Mucosa of descending colon (tissue), 3 donors: ENCODE results near the gene USP5. TPM values are rescaled to one million over a fixed set of nuclear protein-coding genes. Genes with fewer than 3 reads are reported as not detected.
"Not testable (repeated sequence)": the region's sequence is repeated elsewhere in the genome, so short reads cannot be mapped to it uniquely, and the experiment has no call there.

ENCODE experiments used
- ATAC-seq: fragments of 200-7000 bp; cut with Tn5 transposase; one replicate; pipeline ENCODE4 v1.9.1; 2020; ENCODE audit warnings: mild to moderate bottlenecking, moderate library complexity
- DNase-seq, 3 donors: peaks; one replicate each; pipeline ENCODE4 v3.0.0-alpha.2; 2020
- H3K36me3 ChIP-seq: fragments of 200-600 bp; one replicate; pipeline ENCODE4 v1.8.0; 2021; ENCODE audit warnings: low read depth, mild to moderate bottlenecking
- H3K4me1 ChIP-seq: fragments of 200-600 bp; one replicate; pipeline ENCODE4 v1.8.0; 2021; ENCODE audit warnings: low read depth, mild to moderate bottlenecking
- H3K4me3 ChIP-seq: fragments of 200-600 bp; one replicate; pipeline ENCODE4 v1.8.0; 2021; ENCODE audit warnings: mild to moderate bottlenecking
- H3K9me3 ChIP-seq: fragments of 200-600 bp; one replicate; pipeline ENCODE4 v1.8.0; 2021; ENCODE audit warnings: mild to moderate bottlenecking
- CTCF ChIP-seq: fragments of 200-600 bp; IDR thresholded peaks from one replicate; pipeline ENCODE4 v1.8.0; 2022; ENCODE audit warnings: antibody characterized with exemption, mild to moderate bottlenecking
- intact Hi-C, 2 donors: fragments of 100-400 bp; cut with DNase I in 1 of 2; cut with micrococcal nuclease in 1 of 2; formaldehyde crosslinking; loops; one replicate each; pipeline versions ENCODE4 v1.11.0 to v1.11.1; 2022; cut with DNase I, micrococcal nuclease
- total RNA-seq, 3 donors: library from RNA; stranded (reverse); fragmentation: NEBNext Ultra II Directional in 2 of 3; extraction: Animal tissue kit (Norgen Biotek cat#: 25700) in 2 of 3; gene quantifications; one replicate each; pipeline versions ENCODE4 v1.2.1 to v1.2.4, GENCODE V29; 2021 to 2023
- donor health status: DM: no; HTN: no; CAD: no; lungs with moderate emphysema.
- donor health status: DM: no; HTN: no; CAD: no.
- donor health status: DM: no; HTN: yes; CAD: no.

USP5 gene
- total RNA-seq, 3 donors from 2014 or later = 65.9 to 80.7 (median 79.7) TPM

- intact Hi-C loops = no loop called here
- peak; percentile 84 for ATAC-seq
These were observed 15.7 kb downstream of the USP5 start, which contains the start of gene TPI1 for GRCh38 chr12:6867413-6868210. Gene TPI1 (plus strand): TSS chr12:6867531. CDS start chr12:6867567, 36 bp downstream.

GRCh38 chr12:6868211-6869048 lies 16.5 kb downstream of the USP5 start:
- DNase-seq (peak in 1 of 3 donors; percentile 25), ATAC-seq (no peak)
- intact Hi-C loops = no loop called here

More at GRCh38 chr12:6867413-6868210, 15.7 kb downstream of the USP5 start, which contains the start of gene TPI1:
- Histone ChIP-seq H3K36me3 (no peaks in the 10 kb centered on the region), H3K4me1 (peaks cover 35% of the 10 kb centered on the region), H3K9me3 (no peaks in the 10 kb centered on the region), H3K4me3 (peak within 1 kb of the TSS; percentile 99)
- no peak for TF ChIP-seq CTCF
- DNase-seq = peak; percentile 80 to 91 (median 88)

GRCh38 chr12:6869049-6870021 lies 17.4 kb downstream of the USP5 start:
- ATAC-seq (peak; percentile 19), DNase-seq (peak; percentile 73 to 92 (median 85))
- intact Hi-C loops = no loop called here
- Histone ChIP-seq H3K4me1 (peaks cover 35% of the 10 kb centered on the region), H3K4me3 (no peak overlapping the region), H3K9me3 (no peaks in the 10 kb centered on the region), H3K36me3 (no peaks in the 10 kb centered on the region)
- peak; percentile 82 for TF ChIP-seq CTCF

More at GRCh38 chr12:6868211-6869048, 16.5 kb downstream of the USP5 start:
- H3K9me3 ChIP-seq = no peaks in the 10 kb centered on the region
- H3K4me1 ChIP-seq = peaks cover 35% of the 10 kb centered on the region
- H3K36me3 ChIP-seq = no peaks in the 10 kb centered on the region
- H3K4me3 ChIP-seq = peak overlapping the region; percentile 99
- TF ChIP-seq CTCF = no peak

- DNase-seq, intact Hi-C loops, ATAC-seq, H3K9me3 ChIP-seq, H3K4me3 ChIP-seq, H3K36me3 ChIP-seq: not testable (repeated sequence)
- peaks cover 35% of the 10 kb centered on the region for H3K4me1 ChIP-seq
These were observed 18.4 kb downstream of the USP5 start for GRCh38 chr12:6870304-6870703.

- peaks cover 35% of the 10 kb centered on the region for H3K4me1 ChIP-seq
- no peaks in the 10 kb centered on the region for H3K9me3 ChIP-seq
- TF ChIP-seq CTCF = no peak
- peak; percentile 80 to 87 (median 87) for DNase-seq
- H3K4me3 ChIP-seq = no peak overlapping the region
- intact Hi-C loops = no loop called here
- peak; percentile 51 for ATAC-seq
- H3K36me3 ChIP-seq = no peaks in the 10 kb centered on the region
These were observed 19.4 kb downstream of the USP5 start for GRCh38 chr12:6871052-6871957.
